Loucy (cell line): Measurements from ENCODE around the gene ADM2.

ENCODE experiments used
- CTCF ChIP-seq: fragments of 200-600 bp; sonication (generic); conservative IDR thresholded peaks from 2 replicates; pipeline ENCODE4 v1.5.1; 2014; ENCODE audit warnings: mild to moderate bottlenecking, antibody characterized with exemption, low read length
- EZH2phosphoT487 ChIP-seq: fragments of 200-600 bp; IDR thresholded peaks from 2 replicates; pipeline ENCODE4 v1.6.1; 2018; ENCODE audit warnings: antibody characterized with exemption, mild to moderate bottlenecking, moderate library complexity, borderline replicate concordance

GRCh38 chr22:50461536-50461935 is 19.8 kb upstream of the ADM2 start:
- no peak for TF ChIP-seq CTCF
- TF ChIP-seq EZH2phosphoT487 = no peak
